ENCODE measurements around the gene BMP8B.

DNA sequence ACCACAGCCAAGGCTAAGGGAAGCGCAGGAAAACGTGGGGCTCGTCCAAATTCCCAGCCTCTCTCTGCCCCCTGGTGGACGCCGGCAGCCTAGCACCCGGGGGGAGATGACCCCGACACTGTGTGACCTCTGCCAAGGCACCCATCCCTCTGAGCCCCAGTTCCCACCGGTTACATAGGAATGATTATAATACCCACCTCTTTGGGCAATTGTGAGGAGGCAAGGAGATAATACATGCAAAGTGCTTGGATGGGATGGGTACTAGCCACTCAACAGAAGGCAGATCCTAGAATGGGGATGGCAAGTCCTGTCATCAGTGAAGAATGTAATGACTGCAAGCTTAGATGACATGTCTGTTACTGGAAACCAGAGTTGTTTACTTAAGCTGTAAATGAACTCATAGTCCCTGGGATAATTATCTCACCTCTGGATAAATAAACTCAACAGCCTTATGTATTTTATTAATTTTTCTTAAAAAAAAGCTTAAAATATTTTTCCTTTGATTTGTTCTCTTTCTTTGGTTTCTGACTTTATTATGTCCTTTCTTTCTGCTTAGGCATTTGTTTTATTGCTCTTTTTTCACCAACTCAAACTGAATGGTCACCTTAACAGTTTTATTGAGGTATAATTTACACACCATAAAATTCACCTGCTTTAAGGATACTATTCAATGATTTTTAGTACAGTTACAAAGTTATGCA lies 11.3 kb upstream of the BMP8B start:
- TF ChIP-seq EZH2phosphoT487 (IDR thresholded peaks at IDR 0.05; ENCODE audit: insufficient read depth, low read depth) (peak; percentile 68; the same call in 1 of the 2 replicates), EZH2 (IDR thresholded peaks at IDR 0.05; ENCODE audit: insufficient read depth, poor library complexity, severe bottlenecking) (no peak)

Measured in GM23248 (cell line).